Lower lobe of right lung (tissue), 2 donors: ENCODE measurements around the gene RASSF6. TPM values are rescaled to one million over a fixed set of nuclear protein-coding genes. Genes with fewer than 3 reads are reported as not detected.

Source experiments
- ATAC-seq, 2 donors: fragments of 200-7000 bp; cut with Tn5 transposase; one replicate each; pipeline ENCODE4 v1.9.1; 2020 to 2022; ENCODE audit warnings: mild to moderate bottlenecking in 2 of 2, moderate library complexity in 2 of 2
- DNase-seq: peaks from one replicate; pipeline ENCODE4 v3.0.0-alpha.2; 2020
- H3K27ac ChIP-seq: fragments of 200-600 bp; one replicate; pipeline ENCODE4 v1.8.0; 2022
- H3K27me3 ChIP-seq: fragments of 200-600 bp; one replicate; pipeline ENCODE4 v1.8.0; 2022; ENCODE audit warnings: low read depth
- H3K36me3 ChIP-seq: fragments of 200-600 bp; one replicate; pipeline ENCODE4 v1.8.0; 2022; ENCODE audit warnings: mild to moderate bottlenecking
- H3K4me1 ChIP-seq: fragments of 200-600 bp; one replicate; pipeline ENCODE4 v1.8.0; 2022
- H3K4me3 ChIP-seq: fragments of 200-600 bp; one replicate; pipeline ENCODE4 v1.8.0; 2022; ENCODE audit warnings: mild to moderate bottlenecking
- H3K9me3 ChIP-seq: fragments of 200-600 bp; one replicate; pipeline ENCODE4 v1.8.0; 2022
- CTCF ChIP-seq: fragments of 200-600 bp; IDR thresholded peaks from one replicate; pipeline ENCODE4 v1.8.0; 2022; ENCODE audit warnings: antibody characterized with exemption, mild to moderate bottlenecking
- intact Hi-C: fragments of 100-400 bp; cut with DNase I; formaldehyde crosslinking; loops from one replicate; pipeline ENCODE4 v1.11.0; 2022
- total RNA-seq: library from RNA; stranded (reverse); fragmentation: NEBNext Ultra II Directional; extraction: Animal tissue kit (Norgen Biotek cat#: 25700); gene quantifications from one replicate; pipeline ENCODE4 v1.2.1, GENCODE V29; 2021
- donor health status: DM: no; HTN: yes; CAD: no; lungs with severe emphysema.

The RASSF6 gene
- total RNA-seq, 1 donor from 2014 or later: 1.9 TPM

- H3K27me3 ChIP-seq: no peaks in the 10 kb centered on the region
- H3K4me3 ChIP-seq: no peak overlapping the region
- ATAC-seq: no peak
- no peak for TF ChIP-seq CTCF
- intact Hi-C loops: no loop called here
- H3K9me3 ChIP-seq: no peaks in the 10 kb centered on the region
- peaks cover 4% of the 10 kb centered on the region for H3K4me1 ChIP-seq
- H3K27ac ChIP-seq: no peak overlapping the region
- no peaks in the 10 kb centered on the region for H3K36me3 ChIP-seq
- no peak for DNase-seq
Measured at GRCh38 chr4:73586040-73586439, 34.2 kb downstream of the RASSF6 start.

- Histone ChIP-seq H3K36me3 (no peaks in the 10 kb centered on the region), H3K27ac (no peak overlapping the region), H3K4me3 (no peak overlapping the region), H3K27me3 (no peaks in the 10 kb centered on the region), H3K9me3 (no peaks in the 10 kb centered on the region), H3K4me1 (peaks cover 4% of the 10 kb centered on the region)
- intact Hi-C loops: no loop called here
- ATAC-seq (no peak), DNase-seq (no peak)
- no peak for TF ChIP-seq CTCF
Measured at GRCh38 chr4:73585345-73585744, 34.9 kb downstream of the RASSF6 start.

GRCh38 chr4:73583666-73584065, 36.6 kb downstream of the RASSF6 start:
- TF ChIP-seq CTCF: no peak
- DNase-seq (no peak), ATAC-seq (no peak)

GRCh38 chr4:73577371-73577770, 42.9 kb downstream of the RASSF6 start:
- Histone ChIP-seq H3K9me3 (no peaks in the 10 kb centered on the region), H3K27ac (no peak overlapping the region), H3K4me1 (no peaks in the 10 kb centered on the region), H3K4me3 (no peak overlapping the region), H3K27me3 (no peaks in the 10 kb centered on the region), H3K36me3 (no peaks in the 10 kb centered on the region)
- no peak for TF ChIP-seq CTCF
- no peak for ATAC-seq
- intact Hi-C loops: no loop called here
- no peak for DNase-seq

More at GRCh38 chr4:73583666-73584065, 36.6 kb downstream of the RASSF6 start:
- no peaks in the 10 kb centered on the region for H3K4me1 ChIP-seq
- no peaks in the 10 kb centered on the region for H3K27me3 ChIP-seq
- no peaks in the 10 kb centered on the region for H3K9me3 ChIP-seq
- H3K4me3 ChIP-seq: no peak overlapping the region
- intact Hi-C loops: no loop called here
- no peak overlapping the region for H3K27ac ChIP-seq
- H3K36me3 ChIP-seq: no peaks in the 10 kb centered on the region

GRCh38 chr4:73576381-73576780, 43.9 kb downstream of the RASSF6 start:
- Histone ChIP-seq H3K27me3 (no peaks in the 10 kb centered on the region), H3K4me3 (no peak overlapping the region), H3K27ac (no peak overlapping the region), H3K36me3 (no peaks in the 10 kb centered on the region), H3K4me1 (no peaks in the 10 kb centered on the region), H3K9me3 (no peaks in the 10 kb centered on the region)
- TF ChIP-seq CTCF: no peak
- intact Hi-C loops: no loop called here
- DNase-seq (no peak), ATAC-seq (no peak)

- DNase-seq: no peak
- TF ChIP-seq CTCF: no peak
- H3K27ac ChIP-seq: no peak overlapping the region
- H3K4me1 ChIP-seq: no peaks in the 10 kb centered on the region
- intact Hi-C loops: no loop called here
- H3K9me3 ChIP-seq: no peaks in the 10 kb centered on the region
- no peak overlapping the region for H3K4me3 ChIP-seq
- no peaks in the 10 kb centered on the region for H3K36me3 ChIP-seq
- H3K27me3 ChIP-seq: no peaks in the 10 kb centered on the region
- ATAC-seq: no peak
Measured at GRCh38 chr4:73575660-73576059, 44.6 kb downstream of the RASSF6 start.
